ENCODE data around the gene TMSB10. TPM values are rescaled to one million over a fixed set of nuclear protein-coding genes. Genes with fewer than 3 reads are reported as not detected.

Gene TMSB10
- total and polyA plus RNA-seq, 2 experiments from 2014 or later, result 834 to 2,942 TPM

- TF ChIP-seq CTCF (conservative IDR thresholded peaks at IDR 0.05; ENCODE audit: low read depth in 2 of 2) (no peak), STAT1 (IDR thresholded peaks at IDR 0.05; ENCODE audit: unreplicated experiment) (no peak), REST (IDR thresholded peaks at IDR 0.05; ENCODE audit: unreplicated experiment) (no peak), ZNF331 (CRISPR knock-in tag; IDR thresholded peaks at IDR 0.05; ENCODE audit: low read depth) (no peak), POLR2AphosphoS5 (IDR thresholded peaks at IDR 0.05; ENCODE audit: low read depth) (no peak), NANOG (IDR thresholded peaks at IDR 0.05; ENCODE audit: borderline replicate concordance) (no peak), JUNB (IDR thresholded peaks at IDR 0.05; ENCODE audit: unreplicated experiment) (no peak)
Measured at GRCh38 chr2:84902526-84902925, 2.9 kb upstream of the TMSB10 start (continued).

GRCh38 chr2:84904151-84904550 lies 1.3 kb upstream of the TMSB10 start:
- H4K20me1 ChIP-seq (replicated peaks; ENCODE audit: insufficient read depth), result no peaks in the 10 kb centered on the region
- no peak overlapping the region for H3K27ac ChIP-seq (ENCODE audit: low read depth)
- no peaks in the 10 kb centered on the region for H3K36me3 ChIP-seq (ENCODE audit: insufficient read depth)
- H3K4me3 ChIP-seq, result peak overlapping the region; percentile 95
- peaks cover 10% of the 10 kb centered on the region for H3K4me1 ChIP-seq (ENCODE audit: insufficient read depth)
- Mint-ChIP-seq H3K4me1 (peaks cover 21% of the 10 kb centered on the region; the same call in 2 of the 3 replicates), H3K36me3 (ENCODE audit: low read depth) (peaks cover 24% of the 10 kb centered on the region; the same call in 2 of the 3 replicates), H3K27ac (no peak overlapping the region), H3K9me3 (peaks cover 1% of the 10 kb centered on the region; the same call in 1 of the 3 replicates), H3K4me3 (peak overlapping the region; percentile 83), H3K27me3 (ENCODE audit: insufficient read depth, low read depth, poor library complexity) (peaks cover 27% of the 10 kb centered on the region)
- no peak for TF ChIP-seq POLR2AphosphoS5 (IDR thresholded peaks at IDR 0.05; ENCODE audit: low read depth)
- TF ChIP-seq ETS1 (IDR thresholded peaks at IDR 0.05), result no peak
- TF ChIP-seq ZNF331 (CRISPR knock-in tag; IDR thresholded peaks at IDR 0.05; ENCODE audit: low read depth), result no peak
- no peak for TF ChIP-seq CTCF (conservative IDR thresholded peaks at IDR 0.05; ENCODE audit: low read depth in 2 of 2)
- peaks cover 3% of the 10 kb centered on the region; the same call in 1 of the 2 replicates for H3F3A ChIP-seq (replicated peaks; ENCODE audit: low read depth)
- H3K27me3 ChIP-seq (ENCODE audit: insufficient read depth), result peaks cover 23% of the 10 kb centered on the region
- H3K79me2 ChIP-seq (replicated peaks; ENCODE audit: insufficient read depth), result peaks cover 7% of the 10 kb centered on the region
- H2AFZ ChIP-seq, result peak overlapping the region; percentile 44
- DNase-seq (ENCODE audit: low spot score) (no peak), ATAC-seq (no peak)
- peak overlapping the region; percentile 92 for H3K4me2 ChIP-seq
- peaks cover 5% of the 10 kb centered on the region; the same call in 1 of the 2 replicates for H3K9me2 ChIP-seq (ENCODE audit: insufficient read depth)

Measured in GM23338 (cell line).